HG02798 (cell line): ENCODE results near the gene RBM4B.

Source experiments
- ATAC-seq: cut with Tn5 transposase; IDR thresholded peaks from one replicate; pipeline ENCODE4 v1.9.1; 2021; ENCODE audit warnings: mild to moderate bottlenecking; ENCODE audit not compliant: unreplicated experiment, poor library complexity

RBM4B gene

DNA sequence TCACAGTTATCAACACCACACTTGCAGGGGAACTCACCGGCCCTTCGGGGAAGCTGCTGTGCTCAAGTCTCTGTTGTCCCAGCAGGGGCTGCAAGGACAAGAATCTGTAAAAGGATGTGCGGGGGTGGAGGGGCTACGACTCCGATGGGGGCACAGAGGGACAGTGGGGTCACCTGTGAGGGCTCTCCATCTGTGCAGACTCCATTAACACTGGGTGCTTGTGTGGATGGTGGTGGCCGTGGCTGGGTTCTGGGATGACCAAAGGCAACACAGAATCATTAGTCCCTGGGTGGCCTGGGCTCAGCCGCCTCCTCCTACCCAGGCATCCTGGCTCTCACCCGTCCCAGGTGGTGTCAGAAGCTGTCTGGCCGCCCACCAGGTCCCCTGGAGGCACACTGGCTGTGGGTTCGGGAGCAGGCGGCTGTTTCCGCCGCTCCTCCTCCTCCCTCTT is 10.2 kb upstream of the RBM4B start:
- ATAC-seq = no peak

DNA sequence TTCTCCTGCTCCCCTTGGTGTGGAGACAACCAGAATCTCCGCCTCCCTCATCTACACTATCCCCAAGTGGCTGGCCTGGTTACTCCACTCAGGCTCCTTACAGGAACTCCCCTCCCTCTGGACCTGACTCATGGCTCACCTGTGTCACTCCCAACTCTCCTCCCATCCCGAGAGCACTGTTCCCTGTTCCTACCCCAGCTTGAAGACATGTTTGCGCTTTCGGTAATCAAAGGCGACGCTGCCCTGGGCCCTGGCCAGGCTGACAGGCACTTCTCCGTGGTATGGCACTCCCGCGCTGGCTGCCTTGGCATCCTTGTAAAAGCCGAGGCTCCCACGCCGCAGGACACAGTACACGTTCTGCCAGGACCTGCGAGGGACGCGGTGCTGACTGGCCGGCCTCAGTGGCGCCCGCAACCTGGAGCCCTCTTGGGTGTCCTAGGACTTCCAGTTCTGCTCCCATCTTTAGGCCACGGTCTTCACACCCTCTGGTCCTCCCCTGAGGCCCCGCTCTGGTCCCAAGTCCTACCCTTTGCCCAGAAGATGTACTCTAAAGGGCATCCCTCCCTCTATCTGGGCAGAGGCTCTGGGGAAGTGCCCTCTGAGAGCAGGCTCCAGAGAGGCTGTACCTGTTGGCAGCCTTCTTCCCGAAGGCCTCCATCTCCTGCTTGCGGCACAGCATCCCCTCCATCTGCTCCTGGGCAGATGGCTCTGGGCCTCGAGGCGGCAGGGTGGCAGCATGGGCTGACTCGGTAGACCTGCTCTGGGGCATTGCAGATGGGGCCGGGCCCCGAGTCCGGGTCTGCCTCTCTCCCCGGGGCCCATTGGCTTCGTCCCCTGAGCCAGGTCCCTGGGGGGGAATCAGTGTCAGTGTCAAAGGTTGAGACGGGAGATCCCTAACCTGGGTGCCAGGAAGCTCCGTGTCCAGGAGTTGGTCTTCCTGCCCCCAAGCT is 9.4 kb upstream of the RBM4B start:
- ATAC-seq = no peak

DNA sequence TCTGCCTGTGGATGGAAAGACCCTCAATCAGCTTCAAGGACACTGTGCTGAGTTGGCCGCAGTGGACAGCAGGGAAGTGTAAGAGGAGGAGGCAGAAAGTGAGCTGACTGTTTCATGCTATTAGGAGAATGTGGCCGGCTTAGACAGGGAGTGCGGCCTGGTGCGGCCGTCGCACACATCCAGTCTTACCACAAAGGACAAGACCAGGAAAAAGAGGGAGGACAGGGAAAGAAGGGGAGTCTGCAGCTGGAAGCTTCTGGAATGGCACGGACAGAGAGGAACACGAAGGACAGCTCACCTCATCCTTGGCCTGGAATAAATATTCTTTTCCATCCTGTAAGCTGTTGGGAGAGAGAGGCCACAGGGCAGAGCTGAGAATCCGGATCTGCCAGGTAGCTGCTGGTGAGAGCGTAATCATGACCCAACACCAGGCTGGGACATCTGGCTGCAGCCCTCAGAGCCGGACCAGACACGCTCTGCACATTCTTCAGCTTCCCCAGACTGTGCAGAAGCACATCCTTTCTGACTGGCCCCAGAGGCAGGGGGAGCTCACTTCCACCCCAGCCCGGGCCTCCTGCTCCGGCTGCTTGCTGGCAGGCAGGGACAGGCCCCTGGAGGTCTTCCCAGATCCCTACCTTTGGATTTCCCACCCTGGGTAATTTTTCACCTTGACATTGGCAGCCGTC is 8.6 kb upstream of the RBM4B start:
- no peak for ATAC-seq

DNA sequence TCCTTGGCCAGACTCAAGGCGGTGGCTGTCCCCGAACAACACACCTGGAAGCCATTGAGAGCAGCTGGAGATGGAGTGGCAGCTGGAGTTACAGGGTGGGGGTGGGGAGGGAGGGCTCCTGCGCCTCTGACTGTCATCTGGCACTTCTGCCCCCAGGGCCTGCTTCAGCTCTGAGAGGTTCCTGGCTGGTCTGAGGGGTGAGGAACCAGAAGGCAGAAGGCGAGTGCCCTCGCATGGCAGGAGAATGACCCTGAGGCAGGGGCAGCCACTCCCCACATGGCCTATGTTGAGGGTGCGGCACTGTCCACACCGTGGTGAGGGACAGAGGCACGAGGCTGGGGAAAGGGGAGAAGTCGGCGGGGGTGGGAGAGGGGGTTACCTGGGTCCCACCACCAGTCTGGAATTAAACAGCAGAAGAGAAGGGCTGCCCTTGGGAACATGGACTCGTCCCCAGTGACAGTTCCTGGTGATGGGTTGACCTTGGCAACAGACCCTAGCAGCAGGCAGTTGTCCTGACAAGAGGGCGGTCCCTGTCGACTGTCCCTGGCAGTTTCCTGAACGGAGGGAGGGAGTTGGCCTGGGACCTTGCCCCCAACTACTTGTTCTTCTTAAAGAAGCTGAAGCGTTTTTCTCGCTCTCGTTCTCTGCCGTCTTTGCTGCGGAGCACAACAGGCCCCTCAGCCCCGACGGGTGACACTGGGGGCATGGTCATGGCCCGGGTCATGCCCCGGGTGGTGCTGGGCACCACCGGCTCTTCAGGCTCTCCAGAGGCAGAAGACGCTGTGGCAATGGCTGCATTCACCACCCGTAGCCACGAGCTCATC is 7.8 kb upstream of the RBM4B start:
- no peak for ATAC-seq

DNA sequence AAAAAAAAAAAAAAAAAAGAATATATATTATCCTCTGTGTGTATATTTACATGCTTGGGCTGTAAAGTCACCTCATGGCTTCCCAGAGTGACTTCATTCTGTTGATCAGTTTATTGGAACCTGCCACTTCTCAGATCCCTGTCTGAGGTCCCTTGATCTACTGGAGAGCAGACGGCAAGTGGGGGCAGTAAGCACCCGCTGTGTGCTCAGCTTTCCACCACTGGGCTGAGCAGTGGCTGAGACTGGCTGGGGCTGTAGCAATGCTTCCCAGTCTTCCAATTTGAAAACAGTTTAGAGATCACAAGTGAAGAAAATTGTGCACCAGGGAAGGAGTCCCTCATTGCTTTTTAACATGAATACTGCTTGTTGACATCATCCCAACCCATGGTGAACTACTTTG is 6.9 kb upstream of the RBM4B start:
- ATAC-seq = no peak

DNA sequence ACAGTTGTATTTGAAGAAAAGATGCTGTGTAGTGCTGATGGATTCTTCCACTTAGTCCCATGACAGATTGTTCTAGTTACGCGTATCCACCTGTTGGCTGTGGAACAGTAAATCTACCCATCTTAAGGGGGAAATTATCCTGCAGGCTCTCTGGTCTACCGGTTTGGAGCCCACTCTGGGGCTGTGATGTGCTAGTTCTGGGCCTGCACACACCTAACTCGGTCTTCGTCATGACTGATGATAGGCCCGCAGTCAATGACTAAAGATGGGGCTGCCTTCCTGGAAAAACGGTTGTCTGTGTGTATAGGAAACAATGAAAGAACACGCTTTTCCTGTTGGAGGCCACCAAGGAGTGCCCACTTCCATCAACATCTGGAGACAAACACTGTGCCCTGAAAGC is 6.2 kb upstream of the RBM4B start:
- ATAC-seq = no peak

DNA sequence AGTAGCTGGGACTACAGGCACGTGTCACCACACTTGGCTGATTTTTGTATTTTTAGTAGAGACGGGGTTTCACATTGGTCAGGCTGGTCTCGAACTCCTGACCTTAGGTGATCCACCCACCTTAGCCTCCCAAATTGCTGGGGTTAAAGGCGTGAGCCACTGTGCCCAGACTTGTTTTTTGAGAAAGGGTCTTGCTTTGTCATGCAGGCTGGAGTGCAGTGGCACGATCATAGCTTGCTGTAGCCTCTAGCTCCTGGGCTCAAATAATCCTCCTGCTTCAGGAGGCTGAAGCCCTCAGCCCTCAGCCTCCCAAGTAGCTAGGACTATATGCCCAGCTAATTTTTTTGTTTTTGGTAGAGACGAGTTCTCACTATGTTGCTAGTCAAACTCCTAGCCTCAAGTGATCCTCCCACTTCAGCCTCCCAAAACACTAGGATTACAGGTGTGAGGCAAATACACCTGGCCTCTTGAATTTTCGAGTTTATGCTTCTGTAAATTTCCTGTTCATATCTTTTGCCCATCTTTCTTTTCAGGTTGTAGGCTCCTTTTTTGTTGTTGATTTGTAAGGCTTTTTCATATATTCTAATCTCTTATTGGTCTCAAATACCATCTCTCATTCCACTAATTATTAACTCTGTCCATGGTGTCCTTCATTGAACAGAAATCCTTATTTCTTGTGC is 3.4 kb upstream of the RBM4B start:
- no peak for ATAC-seq

DNA sequence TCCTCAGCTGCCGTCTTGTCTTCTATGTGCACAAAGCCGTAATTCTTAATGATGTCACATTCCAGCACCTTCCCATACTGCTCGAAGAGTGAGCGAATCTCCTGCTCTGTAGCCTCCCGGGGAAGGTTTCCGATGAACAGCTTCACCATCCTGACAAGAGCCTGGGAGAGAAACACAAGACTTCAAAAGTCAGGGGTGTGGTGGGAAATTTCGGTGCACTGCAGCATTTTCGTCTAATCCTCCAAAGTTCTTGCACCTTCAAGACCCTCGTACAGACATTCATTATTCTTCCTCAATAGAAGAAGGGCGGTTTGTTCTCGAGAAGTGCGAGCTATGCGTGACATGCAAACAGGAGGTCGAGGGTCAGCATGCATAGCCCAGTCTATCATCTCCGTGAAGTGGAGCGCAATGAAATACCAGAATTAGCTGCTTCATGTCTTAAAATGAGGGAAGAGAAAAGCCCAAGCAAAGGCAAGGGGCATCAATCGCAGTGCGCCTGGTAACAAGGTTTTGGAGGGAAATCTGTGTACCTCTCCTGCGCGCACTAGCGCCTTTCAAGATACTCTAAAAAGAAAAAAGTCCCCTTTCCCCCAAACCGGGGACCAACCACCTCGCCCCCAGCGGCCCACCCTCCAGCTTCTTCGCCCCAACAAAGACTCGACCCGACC is 622 bp downstream of the RBM4B start:
- ATAC-seq = no peak

DNA sequence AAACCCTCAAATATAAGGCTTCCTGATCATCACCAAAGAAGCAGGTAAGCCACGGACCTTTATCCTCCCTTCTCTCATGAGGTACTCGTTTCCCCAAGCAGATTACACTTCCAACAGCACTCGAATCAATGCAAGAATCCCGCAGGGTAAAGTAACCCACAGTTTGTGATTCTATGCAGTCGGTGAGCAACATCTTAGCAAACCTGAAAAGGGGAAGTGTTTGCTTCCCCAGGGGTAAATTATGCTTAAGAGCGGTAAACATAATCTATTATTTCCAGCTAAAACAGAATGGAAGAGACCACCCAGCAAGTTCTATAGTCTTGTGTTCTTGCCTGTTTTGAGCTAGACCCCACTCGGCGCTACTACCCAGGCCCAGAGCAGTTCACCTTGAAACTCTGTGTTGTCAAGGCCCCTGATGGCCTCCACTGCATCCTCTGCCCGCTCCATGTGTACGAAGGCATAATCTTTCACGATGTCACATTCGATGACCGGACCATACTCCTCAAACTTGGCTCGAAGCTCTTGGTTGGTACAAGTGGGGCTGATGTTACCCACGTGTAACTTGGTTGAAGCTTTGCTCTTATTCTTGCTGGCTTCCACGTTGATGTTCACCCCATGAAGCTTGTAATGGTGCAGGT is 1.3 kb downstream of the RBM4B start:
- no peak for ATAC-seq

DNA sequence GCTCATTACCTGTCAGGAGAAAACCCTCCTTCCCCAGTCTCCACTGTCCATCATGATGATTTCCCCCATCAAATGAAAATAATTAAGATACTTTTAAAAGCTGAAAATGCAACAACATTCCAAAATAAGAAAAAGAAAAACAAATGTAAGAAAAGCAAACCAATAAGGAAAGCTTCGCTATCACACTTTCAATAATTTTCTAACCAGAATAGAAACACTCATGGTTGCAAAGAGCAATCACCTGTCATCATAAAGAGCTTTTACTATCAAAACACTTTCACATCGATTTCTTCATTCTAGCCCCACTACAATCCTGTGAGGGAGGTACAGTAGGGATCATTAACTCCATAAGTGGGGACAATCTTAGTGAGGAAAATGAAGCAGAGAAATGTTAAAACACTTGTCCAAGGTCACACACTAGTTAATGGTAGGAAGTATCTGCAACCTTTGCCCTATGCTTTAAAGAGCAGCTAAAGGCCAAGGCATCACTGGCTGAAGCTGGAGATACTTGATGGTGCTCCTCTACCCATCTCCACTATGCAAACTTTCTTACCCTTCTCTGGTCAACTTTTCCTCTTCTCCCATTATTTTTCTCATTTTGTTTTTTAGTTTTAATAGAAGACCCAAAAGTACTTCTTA is 2.6 kb downstream of the RBM4B start:
- no peak for ATAC-seq

DNA sequence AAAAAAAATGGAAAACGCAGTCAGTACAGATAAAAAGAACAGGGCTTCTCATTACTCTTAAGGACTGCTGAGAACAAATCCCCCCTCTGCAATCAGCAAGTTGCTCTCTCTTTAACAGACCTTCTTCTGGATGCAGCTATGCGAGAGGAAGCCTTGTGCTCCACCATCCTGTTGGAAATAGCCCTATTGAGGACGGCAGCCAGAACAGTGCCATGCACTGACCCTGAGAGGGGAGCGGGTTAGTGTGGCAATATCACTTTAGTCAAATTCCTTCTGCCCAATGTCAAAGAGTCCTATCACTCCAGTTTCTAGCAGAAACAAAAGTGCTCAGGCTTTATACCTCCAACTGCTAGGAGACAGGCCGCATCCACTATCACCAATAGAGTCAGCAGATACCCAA is 6.9 kb downstream of the RBM4B start:
- no peak for ATAC-seq

DNA sequence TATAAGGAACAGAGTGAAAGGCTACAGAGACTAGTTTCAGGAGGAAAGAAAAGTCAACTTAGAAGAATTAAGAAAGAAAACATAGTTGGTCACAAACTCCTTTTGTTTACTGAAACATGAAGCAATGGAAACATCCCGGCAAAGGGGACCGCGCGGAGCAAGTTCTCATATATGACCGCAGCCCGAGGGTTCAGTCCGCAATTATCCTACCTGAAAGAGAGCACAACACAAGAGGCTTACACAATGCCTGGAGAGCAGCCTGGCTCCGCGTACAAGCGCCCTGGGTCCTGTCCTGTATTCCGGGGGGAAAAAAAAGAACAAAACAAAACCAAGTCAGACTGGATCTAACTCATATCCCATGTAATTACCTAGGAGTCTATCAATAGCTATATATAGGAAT is 12.3 kb downstream of the RBM4B start:
- no peak for ATAC-seq

DNA sequence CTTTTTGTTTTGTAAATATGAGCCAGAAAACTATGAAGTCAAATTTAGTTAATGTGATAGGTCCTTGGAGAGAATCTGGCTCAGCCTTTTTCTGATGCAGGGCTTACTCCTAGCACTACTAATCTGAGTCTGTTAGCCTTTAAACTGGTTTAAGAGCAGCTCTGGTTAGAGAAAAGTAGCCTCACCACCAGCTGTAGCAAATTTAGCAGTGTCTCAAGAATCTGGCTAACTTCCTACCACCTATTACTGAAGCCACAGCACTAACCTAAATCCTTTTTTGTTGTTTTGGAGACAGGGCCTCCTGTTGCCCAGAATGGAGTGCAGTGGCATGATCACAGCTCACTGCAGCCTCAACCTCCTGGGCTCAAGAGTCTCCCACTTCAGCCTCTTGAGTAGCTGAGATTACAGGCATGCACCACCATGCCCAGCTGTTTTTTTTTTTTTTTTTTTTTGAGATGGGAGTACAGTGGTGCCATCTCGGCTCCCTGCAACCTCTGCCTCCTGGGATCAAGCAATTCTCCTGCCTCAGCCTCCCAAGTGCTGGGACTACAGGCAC is 13.9 kb downstream of the RBM4B start:
- ATAC-seq = no peak

DNA sequence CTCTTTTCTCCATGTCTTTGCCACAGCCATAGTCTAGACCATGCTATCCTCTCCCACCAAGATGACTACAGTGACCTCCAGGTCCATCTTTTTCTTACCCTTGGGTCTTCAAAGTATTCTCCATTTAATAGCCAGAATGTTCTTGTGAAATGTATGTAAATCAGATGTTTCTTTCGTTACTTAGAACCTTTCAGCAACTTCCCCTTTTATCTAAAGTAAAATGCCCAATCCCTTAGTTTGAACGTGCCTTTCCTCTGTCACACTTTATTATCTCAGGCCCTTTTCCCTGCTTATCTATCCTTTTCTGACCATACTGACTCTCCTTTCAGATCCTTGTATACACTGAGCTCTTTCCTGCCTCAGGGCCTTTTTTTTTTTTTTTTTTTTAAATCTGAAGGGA is 17.9 kb downstream of the RBM4B start:
- no peak for ATAC-seq

DNA sequence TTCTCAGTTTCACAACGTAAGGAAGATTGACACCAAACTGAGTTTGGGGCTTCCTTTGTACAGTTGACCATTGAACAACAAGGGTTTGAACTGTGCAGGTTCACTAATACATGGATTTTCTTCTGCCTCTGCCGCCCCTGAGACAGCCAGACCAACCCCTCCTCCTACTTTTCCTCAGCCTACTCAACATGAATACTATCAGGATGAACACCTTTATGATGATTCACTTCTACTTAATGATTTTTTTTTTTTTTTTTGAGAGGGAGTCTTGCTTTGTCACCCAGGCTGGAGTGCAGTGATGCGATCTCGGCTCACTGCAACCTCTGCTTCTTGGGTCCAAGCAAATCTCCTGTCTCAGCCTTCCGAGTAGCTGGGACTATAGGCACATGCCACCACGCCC is 24.6 kb downstream of the RBM4B start:
- no peak for ATAC-seq

DNA sequence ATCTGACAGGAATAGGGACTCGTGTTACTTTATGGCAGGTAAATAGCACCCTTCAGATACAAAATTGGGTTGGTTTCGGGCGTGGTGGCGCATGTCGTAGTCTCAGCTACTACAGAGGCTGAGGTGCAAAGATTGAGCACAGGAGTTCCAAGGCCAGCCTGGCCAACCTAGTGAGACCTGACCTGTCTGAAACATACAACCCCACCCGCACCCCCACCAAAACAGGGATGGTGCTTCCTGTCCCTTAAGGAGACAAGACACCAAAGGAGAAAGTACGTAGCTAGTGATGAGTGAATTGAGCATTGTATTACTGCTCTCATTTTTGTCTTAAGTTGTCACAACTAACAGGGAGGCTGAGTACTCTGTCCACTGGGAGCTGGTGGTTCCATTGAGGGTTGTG is 25.0 kb downstream of the RBM4B start:
- no peak for ATAC-seq

DNA sequence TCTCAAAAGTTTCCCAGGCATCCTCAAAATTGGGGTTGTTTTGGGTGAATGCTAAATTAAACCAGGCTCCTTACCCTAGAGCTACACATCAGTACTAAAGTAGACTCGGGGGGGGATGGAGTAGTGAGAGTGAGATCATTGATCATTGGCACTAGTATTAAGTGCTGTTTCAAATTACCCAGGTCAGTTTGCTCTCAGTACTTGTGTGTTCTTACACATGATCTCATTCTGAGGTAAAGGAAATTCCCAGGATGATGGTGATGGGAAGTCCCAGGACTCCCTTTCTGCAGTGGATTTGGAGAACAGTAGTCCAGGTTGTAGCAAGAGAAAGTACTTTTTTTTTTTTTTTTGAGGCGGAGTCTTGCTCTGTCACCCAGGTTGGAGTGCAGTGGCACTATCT is 26.7 kb downstream of the RBM4B start:
- no peak for ATAC-seq

DNA sequence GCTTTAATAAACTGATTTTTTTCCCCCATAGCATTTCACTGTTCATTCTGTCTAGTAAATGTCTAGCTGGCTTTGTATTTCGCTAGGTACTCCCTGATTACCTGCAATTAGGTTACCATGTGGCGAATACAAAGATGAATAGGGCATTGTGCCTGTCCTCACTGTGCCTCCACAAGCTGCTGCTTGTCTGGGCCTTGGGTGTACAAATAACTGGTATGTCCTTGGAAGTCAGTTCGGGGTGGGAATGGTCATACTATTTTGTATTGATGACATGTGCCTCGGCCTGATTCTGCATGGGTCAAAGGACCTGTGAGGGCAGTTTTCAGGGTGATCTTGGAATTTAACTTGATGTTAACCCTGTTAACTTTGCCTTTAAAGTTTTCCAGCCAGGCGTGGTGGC is 27.8 kb downstream of the RBM4B start:
- no peak for ATAC-seq

DNA sequence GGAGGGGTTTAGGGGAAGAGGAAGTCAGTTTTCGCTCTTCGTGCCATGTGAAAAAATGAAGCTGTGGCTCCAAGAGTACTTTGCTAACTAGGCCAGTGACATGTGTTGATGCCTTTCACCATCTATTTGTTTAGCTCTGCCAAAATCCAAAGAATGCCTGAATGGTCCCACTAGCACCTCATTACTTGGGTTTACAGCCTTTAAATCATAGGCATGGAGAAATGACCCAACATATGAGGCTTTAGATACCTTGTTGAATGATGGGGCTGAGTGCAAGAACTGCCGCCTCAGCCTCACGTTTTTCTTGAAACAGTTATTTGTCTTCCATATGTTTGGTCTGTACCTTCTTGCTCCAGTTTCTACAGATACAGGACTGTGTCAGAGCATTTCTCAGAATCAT is 30.9 kb downstream of the RBM4B start:
- ATAC-seq = no peak
